ENCODE measurements around the gene MBL2. TPM values are rescaled to one million over a fixed set of nuclear protein-coding genes. Genes with fewer than 3 reads are reported as not detected.

MBL2 gene
- total RNA-seq, 2 experiments from 2014 or later, result not detected

- Mint-ChIP-seq H3K4me3 (no peak overlapping the region), H3K27me3 (no peaks in the 10 kb centered on the region), H3K4me1 (ENCODE audit: low read depth) (no peaks in the 10 kb centered on the region), H3K36me3 (no peaks in the 10 kb centered on the region), H3K27ac (no peak overlapping the region), H3K9me3 (no peaks in the 10 kb centered on the region)
- intact Hi-C loops (cut with micrococcal nuclease), result no loop called here
- ChIA-PET POLR2A (no interaction called here), CTCF (interaction anchor here (0.8 to 1.2 kb wide), 2 partner anchors 13 to 39 kb away, joined by 3 to 4 read pairs; no protein-coding TSS in a partner anchor)
- no peak for DNase-seq
Measured at GRCh38 chr10:52780391-52781155, 8.0 kb upstream of the MBL2 start.

GRCh38 chr10:52779541-52780390 lies 7.2 kb upstream of the MBL2 start:
- DNase-seq, result peak; percentile 49
- Mint-ChIP-seq H3K4me1 (ENCODE audit: low read depth) (no peaks in the 10 kb centered on the region), H3K4me3 (no peak overlapping the region), H3K36me3 (no peaks in the 10 kb centered on the region), H3K27me3 (no peaks in the 10 kb centered on the region), H3K27ac (no peak overlapping the region), H3K9me3 (no peaks in the 10 kb centered on the region)
- ChIA-PET CTCF (interaction anchor here (0.8 to 1.0 kb wide), 2 partner anchors 13 to 39 kb away, joined by 3 read pairs; no protein-coding TSS in a partner anchor), POLR2A (no interaction called here)
- intact Hi-C loops (cut with micrococcal nuclease), result no loop called here

- intact Hi-C loops (cut with micrococcal nuclease), result no loop called here
- Mint-ChIP-seq H3K36me3 (no peaks in the 10 kb centered on the region), H3K9me3 (no peaks in the 10 kb centered on the region), H3K27ac (no peak overlapping the region), H3K4me3 (no peak overlapping the region), H3K4me1 (ENCODE audit: low read depth) (no peaks in the 10 kb centered on the region), H3K27me3 (no peaks in the 10 kb centered on the region)
- DNase-seq, result no peak
- CTCF ChIA-PET, result interaction anchor here (1.0 kb wide), 1 partner anchor 38 kb away, joined by 3 read pairs; no protein-coding TSS in a partner anchor
- POLR2A ChIA-PET, result no interaction called here
Measured at GRCh38 chr10:52778511-52779392, 6.2 kb upstream of the MBL2 start.

- Mint-ChIP-seq H3K36me3 (no peaks in the 10 kb centered on the region), H3K9me3 (no peaks in the 10 kb centered on the region), H3K27ac (no peak overlapping the region), H3K27me3 (no peaks in the 10 kb centered on the region), H3K4me1 (ENCODE audit: low read depth) (no peaks in the 10 kb centered on the region), H3K4me3 (no peak overlapping the region)
- ChIA-PET POLR2A (no interaction called here), CTCF (no interaction called here)
- no peak for DNase-seq
- intact Hi-C loops (cut with micrococcal nuclease), result no loop called here
Measured at GRCh38 chr10:52777414-52777813, 4.8 kb upstream of the MBL2 start.

GRCh38 chr10:52776471-52776903 lies 3.9 kb upstream of the MBL2 start:
- intact Hi-C loops (cut with micrococcal nuclease), result no loop called here
- no peak for DNase-seq
- H3K4me3 Mint-ChIP-seq, result no peak overlapping the region
- H3K27ac Mint-ChIP-seq, result no peak overlapping the region
- H3K36me3 Mint-ChIP-seq, result no peaks in the 10 kb centered on the region
- H3K27me3 Mint-ChIP-seq, result no peaks in the 10 kb centered on the region
- no peaks in the 10 kb centered on the region for H3K9me3 Mint-ChIP-seq
- no peaks in the 10 kb centered on the region for H3K4me1 Mint-ChIP-seq (ENCODE audit: low read depth)
- POLR2A ChIA-PET, result no interaction called here
- CTCF ChIA-PET, result interaction anchor here (0.6 kb wide), 1 partner anchor 18 kb away, joined by 4 read pairs; no protein-coding TSS in a partner anchor

GRCh38 chr10:52775132-52775647 lies 2.6 kb upstream of the MBL2 start:
- no peak overlapping the region for H3K27ac Mint-ChIP-seq
- H3K9me3 Mint-ChIP-seq, result no peaks in the 10 kb centered on the region
- no peaks in the 10 kb centered on the region for H3K4me1 Mint-ChIP-seq (ENCODE audit: low read depth)
- no peak for DNase-seq
- no peak overlapping the region for H3K4me3 Mint-ChIP-seq
- intact Hi-C loops (cut with micrococcal nuclease), result no loop called here
- no peaks in the 10 kb centered on the region for H3K27me3 Mint-ChIP-seq
- POLR2A ChIA-PET, result no interaction called here
- CTCF ChIA-PET, result no interaction called here
- no peaks in the 10 kb centered on the region for H3K36me3 Mint-ChIP-seq

- DNase-seq, result no peak
- ChIA-PET CTCF (interaction anchor here (0.9 kb wide), 1 partner anchor 10 kb away, joined by 3 read pairs; no protein-coding TSS in a partner anchor), POLR2A (no interaction called here)
- Mint-ChIP-seq H3K9me3 (no peaks in the 10 kb centered on the region), H3K36me3 (no peaks in the 10 kb centered on the region), H3K27me3 (no peaks in the 10 kb centered on the region), H3K4me1 (ENCODE audit: low read depth) (no peaks in the 10 kb centered on the region), H3K4me3 (no peak overlapping the region), H3K27ac (no peak overlapping the region)
- intact Hi-C loops (cut with micrococcal nuclease), result no loop called here
Measured at GRCh38 chr10:52774600-52775106, 2.1 kb upstream of the MBL2 start.

- H3K27ac Mint-ChIP-seq, result no peak overlapping the region
Measured at GRCh38 chr10:52774182-52774581, 1.6 kb upstream of the MBL2 start.

GRCh38 chr10:52771534-52772445 lies 794 bp downstream of the MBL2 start:
- Mint-ChIP-seq H3K4me1 (ENCODE audit: low read depth) (no peaks in the 10 kb centered on the region), H3K4me3 (no peak overlapping the region), H3K27ac (no peak overlapping the region), H3K36me3 (no peaks in the 10 kb centered on the region), H3K9me3 (no peaks in the 10 kb centered on the region), H3K27me3 (no peaks in the 10 kb centered on the region)
- intact Hi-C loops (cut with micrococcal nuclease), result no loop called here
- CTCF ChIA-PET, result no interaction called here
- no peak for DNase-seq
- POLR2A ChIA-PET, result no interaction called here

More at GRCh38 chr10:52774182-52774581, 1.6 kb upstream of the MBL2 start:
- H3K4me3 Mint-ChIP-seq, result no peak overlapping the region
- H3K9me3 Mint-ChIP-seq, result no peaks in the 10 kb centered on the region
- ChIA-PET CTCF (interaction anchor here (0.9 kb wide), 1 partner anchor 9 kb away, joined by 3 read pairs; no protein-coding TSS in a partner anchor), POLR2A (no interaction called here)
- no peaks in the 10 kb centered on the region for H3K4me1 Mint-ChIP-seq (ENCODE audit: low read depth)
- DNase-seq, result no peak
- H3K36me3 Mint-ChIP-seq, result no peaks in the 10 kb centered on the region
- H3K27me3 Mint-ChIP-seq, result no peaks in the 10 kb centered on the region
- intact Hi-C loops (cut with micrococcal nuclease), result no loop called here

GRCh38 chr10:52770904-52771303 lies 1.7 kb downstream of the MBL2 start:
- intact Hi-C loops (cut with micrococcal nuclease), result no loop called here
- DNase-seq, result no peak
- no peaks in the 10 kb centered on the region for H3K4me1 Mint-ChIP-seq (ENCODE audit: low read depth)
- ChIA-PET POLR2A (no interaction called here), CTCF (no interaction called here)
- no peaks in the 10 kb centered on the region for H3K36me3 Mint-ChIP-seq
- no peaks in the 10 kb centered on the region for H3K9me3 Mint-ChIP-seq
- H3K27me3 Mint-ChIP-seq, result no peaks in the 10 kb centered on the region
- H3K27ac Mint-ChIP-seq, result no peak overlapping the region
- H3K4me3 Mint-ChIP-seq, result no peak overlapping the region

GRCh38 chr10:52769966-52770365 lies 2.6 kb downstream of the MBL2 start:
- ChIA-PET CTCF (no interaction called here), POLR2A (no interaction called here)
- no peak for DNase-seq
- no peak overlapping the region for H3K27ac Mint-ChIP-seq
- no peaks in the 10 kb centered on the region for H3K4me1 Mint-ChIP-seq (ENCODE audit: low read depth)
- no peaks in the 10 kb centered on the region for H3K9me3 Mint-ChIP-seq
- intact Hi-C loops (cut with micrococcal nuclease), result no loop called here
- no peak overlapping the region for H3K4me3 Mint-ChIP-seq
- no peaks in the 10 kb centered on the region for H3K36me3 Mint-ChIP-seq
- H3K27me3 Mint-ChIP-seq, result no peaks in the 10 kb centered on the region

Data from activated CD4-positive, alpha-beta memory T cell treated with anti-CD3 and anti-CD28 coated beads for 36 hours (primary cell).